GM12801 (cell line): ENCODE results near the gene LMO2.

ENCODE experiments used
- CTCF ChIP-seq: IDR thresholded peaks from one replicate; pipeline ENCODE4 v1.5.1; 2011; ENCODE audit warnings: control low read depth; ENCODE audit not compliant: insufficient read length; ENCODE audit errors: extremely low read depth

LMO2 gene

GRCh38 chr11:33830903-33831648 is 60.8 kb downstream of the LMO2 start:
- no peak for TF ChIP-seq CTCF

GRCh38 chr11:33829430-33830141 is 62.3 kb downstream of the LMO2 start:
- no peak for TF ChIP-seq CTCF

GRCh38 chr11:33828604-33829429 is 63.1 kb downstream of the LMO2 start:
- TF ChIP-seq CTCF: no peak

DNA sequence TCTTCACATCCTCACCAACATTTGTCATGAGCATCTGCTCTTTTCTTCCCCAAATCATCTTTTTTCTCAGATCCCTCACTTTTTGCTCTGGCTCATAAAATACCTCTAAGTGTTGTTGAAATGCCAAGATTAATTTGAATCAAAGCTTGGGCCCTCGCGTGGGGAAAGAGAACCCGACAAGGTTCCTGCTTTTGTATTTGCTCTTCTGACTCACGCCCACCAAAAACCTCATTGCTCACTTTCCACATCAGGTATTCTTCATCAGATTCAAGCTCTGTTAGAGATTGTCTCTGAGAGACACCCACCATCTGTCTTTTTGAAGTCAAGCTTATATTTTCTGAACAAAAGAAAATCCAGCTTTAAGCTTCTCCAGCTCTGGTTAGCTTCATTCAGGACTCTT is 64.7 kb downstream of the LMO2 start:
- no peak for TF ChIP-seq CTCF

GRCh38 chr11:33825854-33826560 is 65.9 kb downstream of the LMO2 start:
- TF ChIP-seq CTCF: no peak

DNA sequence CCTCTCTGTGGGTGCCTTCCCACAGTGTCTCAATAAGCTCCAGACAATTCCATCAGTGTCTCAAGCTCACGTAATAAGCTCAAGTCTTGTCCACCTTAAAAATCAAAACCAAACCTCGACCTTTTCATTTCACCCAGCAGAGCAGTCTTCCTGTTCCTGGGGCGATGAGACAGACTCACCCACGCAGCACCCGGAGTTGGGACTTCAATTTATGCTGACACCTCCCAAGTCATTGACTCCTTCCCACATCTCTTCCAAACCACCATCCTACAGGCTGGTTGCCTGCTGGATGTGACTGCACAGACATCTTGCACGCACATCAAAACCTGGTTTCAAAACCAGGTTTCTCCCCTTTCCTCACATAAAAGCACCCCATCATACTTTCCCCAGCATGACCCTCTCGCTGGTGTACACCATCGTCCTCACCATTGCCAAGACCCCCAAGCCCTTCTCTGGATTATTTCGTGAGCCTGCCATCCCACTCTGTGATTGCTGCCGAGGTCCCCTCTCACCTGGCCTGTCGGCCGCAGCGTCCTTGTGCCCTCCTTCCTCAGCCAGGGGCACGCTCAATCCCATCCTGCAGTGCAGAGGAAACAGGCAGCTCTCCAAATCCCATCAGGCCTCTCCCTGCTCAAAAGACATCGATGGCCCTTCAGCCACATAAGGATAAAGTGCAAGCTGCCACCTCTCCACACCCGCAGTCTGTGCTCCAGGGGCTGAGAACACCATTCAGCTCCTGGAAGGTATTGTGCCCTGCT is 72.4 kb downstream of the LMO2 start:
- no peak for TF ChIP-seq CTCF
